Astrocyte (in vitro differentiated cells and primary cell): ENCODE data around the gene R3HCC1L. TPM values are rescaled to one million over a fixed set of nuclear protein-coding genes. Genes with fewer than 3 reads are reported as not detected.

Source experiments
- DNase-seq: peaks from one replicate; pipeline ENCODE4 v3.0.0-alpha.2; 2010; ENCODE audit warnings: low read depth
- FAIRE-seq: peaks from 2 replicates; lab custom pipeline; 2011; peaks lifted over from hg19 to GRCh38; lab: Jason Lieb, UNC
- H2AFZ ChIP-seq: 2 replicates; pipeline ENCODE4 v1.6.0; 2012; ENCODE audit warnings: low read depth, low read length, inconsistent platforms
- H3K27ac ChIP-seq: 2 replicates; pipeline ENCODE4 v1.5.1; 2011; ENCODE audit warnings: low read depth, low read length, inconsistent platforms
- H3K27me3 ChIP-seq: 2 replicates; pipeline ENCODE4 v1.6.0; 2011; ENCODE audit warnings: low read length, inconsistent platforms; ENCODE audit not compliant: insufficient read depth
- H3K36me3 ChIP-seq: 2 replicates; pipeline ENCODE4 v1.5.1; 2011; ENCODE audit warnings: low read length, inconsistent platforms; ENCODE audit not compliant: insufficient read depth
- H3K4me1 ChIP-seq: 2 replicates; pipeline ENCODE4 v1.5.1; 2011; ENCODE audit warnings: low read length, inconsistent platforms; ENCODE audit not compliant: insufficient read depth
- H3K4me2 ChIP-seq: 2 replicates; pipeline ENCODE4 v1.6.0; 2012; ENCODE audit warnings: low read length, inconsistent platforms
- H3K4me3 ChIP-seq: 2 replicates; pipeline ENCODE4 v1.5.1; 2011; ENCODE audit warnings: low read depth, mild to moderate bottlenecking, low read length, inconsistent platforms; ENCODE audit not compliant: insufficient read depth
- H3K79me2 ChIP-seq: 2 replicates; pipeline ENCODE4 v1.6.0; 2012; ENCODE audit warnings: mild to moderate bottlenecking, low read length, inconsistent platforms; ENCODE audit not compliant: insufficient read depth
- H3K9ac ChIP-seq: 2 replicates; pipeline ENCODE4 v1.6.0; 2012; ENCODE audit warnings: mild to moderate bottlenecking, low read length, inconsistent platforms
- H3K9me3 ChIP-seq: 2 replicates; pipeline ENCODE4 v1.5.1; 2012; ENCODE audit warnings: low read depth, mild to moderate bottlenecking, low read length, inconsistent platforms; ENCODE audit not compliant: insufficient read depth
- H4K20me1 ChIP-seq: 2 replicates; pipeline ENCODE4 v1.6.0; 2012; ENCODE audit warnings: low read length, inconsistent platforms; ENCODE audit not compliant: insufficient read depth
- H3K27ac Mint-ChIP-seq: one replicate; pipeline ENCODE4 v1.8.0; 2021; ENCODE audit warnings: mild to moderate bottlenecking, mixed read lengths; ENCODE audit not compliant: unreplicated experiment
- H3K27me3 Mint-ChIP-seq: one replicate; pipeline ENCODE4 v1.8.0; 2021; ENCODE audit warnings: low read depth, mixed read lengths; ENCODE audit not compliant: unreplicated experiment
- H3K36me3 Mint-ChIP-seq: one replicate; pipeline ENCODE4 v1.8.0; 2021; ENCODE audit warnings: low read depth, mixed read lengths; ENCODE audit not compliant: unreplicated experiment
- H3K4me1 Mint-ChIP-seq: one replicate; pipeline ENCODE4 v1.8.0; 2021; ENCODE audit warnings: low read depth, mixed read lengths; ENCODE audit not compliant: unreplicated experiment
- H3K4me3 Mint-ChIP-seq: one replicate; pipeline ENCODE4 v1.8.0; 2021; ENCODE audit warnings: mild to moderate bottlenecking, moderate library complexity, mixed read lengths; ENCODE audit not compliant: unreplicated experiment
- H3K9me3 Mint-ChIP-seq: one replicate; pipeline ENCODE4 v1.8.0; 2021; ENCODE audit warnings: mild to moderate bottlenecking, mixed read lengths; ENCODE audit not compliant: unreplicated experiment
- EZH2 ChIP-seq: IDR thresholded peaks from 2 replicates; pipeline ENCODE4 v1.6.1; 2012; ENCODE audit warnings: mild to moderate bottlenecking, low read length, inconsistent platforms; ENCODE audit not compliant: insufficient read depth
- total RNA-seq: library from RNA; stranded (reverse); gene quantifications from 2 replicates; pipeline ENCODE4 v1.2.1, GENCODE V29; 2021
- TF ChIP-seq, protein P1 (sequence below): IDR thresholded peaks from 2 replicates; pipeline ENCODE4 v1.5.1; 2011; ENCODE audit warnings: low read depth, mild to moderate bottlenecking, inconsistent platforms, low read length, moderate library complexity; ENCODE audit not compliant: insufficient read depth

Gene R3HCC1L
- total RNA-seq, 1 donor from 2014 or later = 19.9 TPM

DNA sequence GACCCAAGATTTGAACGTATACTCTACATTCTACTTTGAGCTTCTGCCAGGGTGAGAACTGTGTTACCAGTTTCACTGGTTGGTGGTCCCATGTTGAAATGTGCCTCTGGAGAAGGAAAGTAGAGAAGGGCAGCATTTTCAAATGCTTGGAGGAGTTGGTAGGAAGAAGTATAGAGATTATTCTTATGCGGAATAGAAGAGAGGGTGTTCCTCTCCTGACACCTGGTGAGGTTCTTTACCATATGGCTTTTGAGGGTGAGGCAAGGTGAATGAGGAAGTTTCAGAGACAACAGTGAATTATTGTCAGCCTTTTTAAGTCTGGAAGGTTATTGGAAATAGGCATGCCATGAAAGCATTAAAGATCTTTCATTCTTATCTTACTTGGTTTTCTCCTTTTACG is 34.3 kb downstream of the R3HCC1L start:
- TF ChIP-seq, protein P1, sequence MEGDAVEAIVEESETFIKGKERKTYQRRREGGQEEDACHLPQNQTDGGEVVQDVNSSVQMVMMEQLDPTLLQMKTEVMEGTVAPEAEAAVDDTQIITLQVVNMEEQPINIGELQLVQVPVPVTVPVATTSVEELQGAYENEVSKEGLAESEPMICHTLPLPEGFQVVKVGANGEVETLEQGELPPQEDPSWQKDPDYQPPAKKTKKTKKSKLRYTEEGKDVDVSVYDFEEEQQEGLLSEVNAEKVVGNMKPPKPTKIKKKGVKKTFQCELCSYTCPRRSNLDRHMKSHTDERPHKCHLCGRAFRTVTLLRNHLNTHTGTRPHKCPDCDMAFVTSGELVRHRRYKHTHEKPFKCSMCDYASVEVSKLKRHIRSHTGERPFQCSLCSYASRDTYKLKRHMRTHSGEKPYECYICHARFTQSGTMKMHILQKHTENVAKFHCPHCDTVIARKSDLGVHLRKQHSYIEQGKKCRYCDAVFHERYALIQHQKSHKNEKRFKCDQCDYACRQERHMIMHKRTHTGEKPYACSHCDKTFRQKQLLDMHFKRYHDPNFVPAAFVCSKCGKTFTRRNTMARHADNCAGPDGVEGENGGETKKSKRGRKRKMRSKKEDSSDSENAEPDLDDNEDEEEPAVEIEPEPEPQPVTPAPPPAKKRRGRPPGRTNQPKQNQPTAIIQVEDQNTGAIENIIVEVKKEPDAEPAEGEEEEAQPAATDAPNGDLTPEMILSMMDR = no peak
- no peak for TF ChIP-seq EZH2
- no peaks in the 10 kb centered on the region for H3K27me3 ChIP-seq
- Mint-ChIP-seq H3K27ac (no peak overlapping the region), H3K4me1 (no peaks in the 10 kb centered on the region), H3K27me3 (no peaks in the 10 kb centered on the region), H3K4me3 (no peak overlapping the region), H3K9me3 (no peaks in the 10 kb centered on the region), H3K36me3 (peaks cover 12% of the 10 kb centered on the region)
- no peak overlapping the region for H3K4me3 ChIP-seq
- H3K4me1 ChIP-seq = no peaks in the 10 kb centered on the region
- no peaks in the 10 kb centered on the region for H3K9me3 ChIP-seq
- H3K4me2 ChIP-seq = no peak overlapping the region
- no peak overlapping the region for H2AFZ ChIP-seq
- H3K9ac ChIP-seq = no peak overlapping the region
- no peak overlapping the region for H3K27ac ChIP-seq
- DNase-seq = no peak
- H3K36me3 ChIP-seq = peaks cover 9% of the 10 kb centered on the region
- FAIRE-seq = no peak
- H4K20me1 ChIP-seq = peaks cover 36% of the 10 kb centered on the region
- peaks cover 6% of the 10 kb centered on the region for H3K79me2 ChIP-seq

DNA sequence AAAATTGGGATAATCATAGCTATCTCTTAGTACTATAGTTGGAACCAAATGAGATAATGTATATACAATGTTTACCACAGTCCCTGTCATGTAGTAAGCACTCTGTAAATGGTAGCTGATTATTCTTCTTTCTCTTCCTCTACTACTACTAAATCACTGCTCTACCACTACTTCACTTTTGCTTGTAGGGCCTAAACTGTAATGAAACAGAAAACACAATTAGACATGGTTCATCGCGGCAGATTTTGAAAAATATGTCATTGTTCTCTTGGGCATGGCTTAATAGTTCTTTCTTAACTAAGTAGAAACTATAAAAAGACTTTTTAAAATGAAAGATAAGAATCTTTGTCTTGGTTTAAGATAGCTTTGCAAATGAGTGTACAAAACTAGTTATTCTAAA is 34.9 kb downstream of the R3HCC1L start:
- no peak for DNase-seq
- Mint-ChIP-seq H3K27ac (no peak overlapping the region), H3K4me1 (no peaks in the 10 kb centered on the region), H3K27me3 (no peaks in the 10 kb centered on the region), H3K9me3 (no peaks in the 10 kb centered on the region), H3K36me3 (peaks cover 8% of the 10 kb centered on the region), H3K4me3 (no peak overlapping the region)
- H3K9ac ChIP-seq = no peak overlapping the region
- H3K4me2 ChIP-seq = no peak overlapping the region
- FAIRE-seq = no peak
- no peaks in the 10 kb centered on the region for H3K4me1 ChIP-seq
- peaks cover 6% of the 10 kb centered on the region for H3K79me2 ChIP-seq
- H3K4me3 ChIP-seq = no peak overlapping the region
- no peaks in the 10 kb centered on the region for H3K27me3 ChIP-seq
- H4K20me1 ChIP-seq = peaks cover 38% of the 10 kb centered on the region
- H3K27ac ChIP-seq = no peak overlapping the region
- no peak for TF ChIP-seq EZH2
- TF ChIP-seq, protein P1 = no peak
- H3K9me3 ChIP-seq = no peaks in the 10 kb centered on the region
- H3K36me3 ChIP-seq = peaks cover 4% of the 10 kb centered on the region
- no peak overlapping the region for H2AFZ ChIP-seq

DNA sequence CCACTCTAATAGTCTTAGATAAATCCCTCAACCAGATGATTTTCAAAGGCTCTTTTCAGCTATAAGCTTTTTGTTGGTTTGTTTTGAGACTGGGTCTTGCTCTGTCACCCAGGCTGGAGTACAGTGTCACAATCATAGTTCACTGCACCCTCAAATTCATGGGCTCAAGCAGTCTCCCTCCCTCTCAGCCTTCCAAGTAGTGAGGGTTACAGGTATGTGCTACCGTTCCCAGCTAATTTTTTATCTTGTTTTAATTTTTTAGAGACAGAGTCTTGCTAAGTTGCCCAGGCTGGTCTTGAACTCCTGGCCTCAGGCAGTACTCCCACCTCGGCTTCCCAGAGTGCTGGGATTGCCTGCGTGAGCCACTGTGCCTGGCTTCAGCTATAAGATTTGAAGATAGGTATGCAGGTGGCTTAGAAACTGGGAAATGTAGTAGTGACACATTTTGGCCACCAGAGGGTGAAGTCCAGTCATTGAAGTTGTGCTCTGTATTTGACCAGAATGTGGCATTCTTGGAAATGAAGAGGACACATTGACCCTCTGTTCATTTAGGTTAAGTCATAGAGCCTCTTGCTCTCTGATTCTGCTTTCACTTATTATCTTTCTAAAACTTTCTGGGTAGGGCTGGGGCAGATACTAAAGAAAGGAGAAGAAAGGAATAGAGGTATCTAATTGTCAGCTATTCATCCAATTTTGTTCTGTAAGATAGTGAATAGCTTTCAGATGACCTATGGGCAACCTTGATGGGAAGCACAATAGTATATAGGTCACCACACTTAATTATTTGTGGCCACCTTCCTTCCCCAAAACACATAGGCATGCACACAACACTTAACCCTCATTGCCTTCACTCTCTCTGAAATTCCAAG is 36.0 kb downstream of the R3HCC1L start:
- TF ChIP-seq, protein P1 = peak; percentile 74
- no peak for TF ChIP-seq EZH2
- H3K36me3 Mint-ChIP-seq = peaks cover 4% of the 10 kb centered on the region
- H3K9ac ChIP-seq = no peak overlapping the region
- H3K4me3 ChIP-seq = no peak overlapping the region
- peaks cover 38% of the 10 kb centered on the region for H4K20me1 ChIP-seq
- no peaks in the 10 kb centered on the region for H3K27me3 ChIP-seq
- H3K4me1 Mint-ChIP-seq = no peaks in the 10 kb centered on the region
- no peaks in the 10 kb centered on the region for H3K36me3 ChIP-seq
- no peaks in the 10 kb centered on the region for H3K9me3 Mint-ChIP-seq
- H3K4me1 ChIP-seq = no peaks in the 10 kb centered on the region
- H3K4me2 ChIP-seq = no peak overlapping the region
- FAIRE-seq (no peak), DNase-seq (peak; percentile 24)
- no peak overlapping the region for H3K4me3 Mint-ChIP-seq
- H3K79me2 ChIP-seq = peaks cover 6% of the 10 kb centered on the region
- H2AFZ ChIP-seq = no peak overlapping the region
- peak overlapping the region; percentile 13 for H3K27ac Mint-ChIP-seq
- H3K9me3 ChIP-seq = no peaks in the 10 kb centered on the region
- no peaks in the 10 kb centered on the region for H3K27me3 Mint-ChIP-seq
- no peak overlapping the region for H3K27ac ChIP-seq
